Occipital lobe (tissue), 2 donors: ENCODE measurements around the gene TNS3. TPM values are rescaled to one million over a fixed set of nuclear protein-coding genes. Genes with fewer than 3 reads are reported as not detected.
A peak's percentile ranks its signal among the peaks of the same experiment; 100 is the strongest.
"Not testable (repeated sequence)": the region's sequence is repeated elsewhere in the genome, so short reads cannot be mapped to it uniquely, and the experiment has no call there.

Experiments used
- DNase-seq: peaks from one replicate; lab custom pipeline; 2025; lab: John Stamatoyannopoulos, UW
- total RNA-seq: library from RNA; depleted of rRNA; stranded (reverse); fragments of >200 nt; gene quantifications from one replicate; pipeline ENCODE4 v1.2.3, GENCODE V29; 2014

Gene TNS3
- total RNA-seq, 1 donor from 2014 or later: 7.5 TPM

DNA sequence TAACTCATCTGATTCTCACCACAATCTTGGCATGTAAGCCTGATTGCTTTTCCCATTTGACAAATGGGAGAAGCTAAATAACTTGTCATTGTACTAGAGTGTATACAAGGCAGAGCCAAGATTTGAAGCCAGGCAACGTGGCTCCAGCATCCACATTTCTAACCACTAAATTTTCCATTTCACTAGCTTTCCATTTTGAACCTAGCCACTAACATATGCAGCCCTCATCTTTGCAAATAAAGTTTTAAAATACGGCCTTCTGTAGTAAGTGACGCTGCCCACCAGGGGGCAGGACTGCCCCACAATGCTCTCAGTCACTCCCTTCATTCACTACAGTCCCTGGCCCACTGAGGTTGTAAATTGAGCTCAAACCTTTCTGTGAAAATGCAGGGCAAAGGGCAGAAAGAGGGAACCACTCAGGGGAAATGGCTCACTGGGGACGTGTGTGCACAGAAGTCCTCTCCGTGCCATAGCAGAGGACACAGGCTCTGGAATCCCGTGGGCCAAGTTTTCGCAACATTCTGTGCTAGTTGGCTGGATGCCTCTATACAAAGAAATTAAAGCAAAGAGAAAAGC is 315.7 kb downstream of the TNS3 start:
- DNase-seq: peak; percentile 25

DNA sequence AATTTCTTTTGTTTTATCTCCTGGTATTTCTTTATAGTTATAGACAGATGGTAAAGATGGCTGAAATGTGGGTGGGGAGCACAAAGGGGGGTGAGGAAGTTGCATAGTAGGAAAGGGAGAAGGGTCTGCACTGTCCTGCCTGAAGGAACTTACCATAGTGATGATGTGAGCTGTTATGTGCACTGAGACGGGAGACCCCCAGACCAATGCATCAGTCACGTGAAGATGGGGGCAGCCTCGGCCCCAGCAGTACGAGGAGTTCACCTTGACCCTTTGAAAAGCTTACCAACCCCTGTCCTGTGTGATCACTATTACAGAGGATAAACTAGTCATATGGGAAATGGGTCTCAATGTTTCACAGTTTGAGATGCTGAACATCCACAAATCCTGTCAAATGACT is 316.3 kb downstream of the TNS3 start:
- DNase-seq: no peak

DNA sequence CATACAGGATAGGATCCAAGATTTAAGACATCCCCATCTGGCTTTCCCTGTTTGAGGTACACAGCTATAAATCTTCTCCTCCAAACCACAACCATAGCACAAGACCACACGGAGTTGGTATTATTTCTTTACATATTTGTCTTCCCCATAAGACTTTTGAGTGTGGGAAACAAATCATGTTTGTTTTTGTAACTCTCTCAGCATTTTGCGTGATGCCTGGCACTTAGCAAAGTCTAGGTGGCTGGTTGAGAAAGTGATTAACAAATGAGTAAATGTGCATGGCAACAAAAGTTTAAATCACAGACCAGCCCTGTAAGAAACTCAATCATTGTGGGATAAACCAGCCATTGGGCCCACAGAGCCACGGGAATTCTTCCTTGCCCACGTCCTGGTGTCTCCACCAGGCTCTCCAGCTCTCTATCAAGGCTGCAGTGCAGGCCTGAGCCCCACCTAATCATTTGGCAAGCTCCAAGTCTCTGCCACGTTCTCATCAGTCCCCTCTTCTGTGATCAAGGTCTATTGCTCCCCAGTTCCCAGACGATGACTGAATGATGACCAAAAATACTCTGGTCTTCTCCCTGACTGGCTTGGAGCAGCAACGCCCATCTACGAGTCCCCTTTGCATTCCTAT is 317.8 kb downstream of the TNS3 start:
- no peak for DNase-seq

DNA sequence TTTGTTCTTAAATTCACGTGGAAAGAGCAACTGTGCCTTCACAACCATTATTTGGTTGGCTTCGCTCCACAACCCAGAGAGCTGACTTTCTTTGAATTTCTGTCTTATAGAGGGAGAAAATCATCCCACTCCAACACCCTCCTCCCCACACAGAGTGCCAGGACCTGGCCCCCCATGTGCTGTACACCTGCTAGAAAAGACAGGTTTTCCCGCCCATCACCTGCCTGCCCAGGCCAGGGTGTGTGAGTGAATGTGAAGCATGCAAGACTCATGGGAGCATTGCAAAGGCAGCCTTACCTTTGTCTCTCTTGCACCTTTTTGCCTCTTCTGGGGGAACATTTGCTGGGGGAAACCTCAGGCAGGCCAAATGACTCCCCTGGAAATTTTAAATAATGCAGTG is 319.0 kb downstream of the TNS3 start:
- DNase-seq: no peak

DNA sequence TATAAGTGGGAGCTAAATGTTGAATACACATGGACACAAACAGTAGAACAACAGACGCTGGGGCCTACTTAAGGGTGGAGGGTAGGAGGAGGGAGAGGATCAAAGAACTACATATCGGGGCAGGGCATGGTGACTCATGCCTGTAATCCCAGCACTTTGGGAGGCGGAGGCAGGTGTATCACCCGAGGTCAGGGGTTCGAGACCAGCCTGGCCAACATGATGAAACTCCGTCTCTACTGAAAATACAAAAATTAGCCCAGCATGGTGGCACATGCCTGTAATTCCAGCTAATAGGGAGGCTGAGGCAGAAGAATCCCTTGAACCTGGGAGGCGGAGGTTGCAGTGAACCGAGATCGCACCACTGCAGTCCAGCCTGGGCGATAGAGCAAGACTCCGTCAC is 319.8 kb downstream of the TNS3 start:
- DNase-seq: not testable (repeated sequence)

DNA sequence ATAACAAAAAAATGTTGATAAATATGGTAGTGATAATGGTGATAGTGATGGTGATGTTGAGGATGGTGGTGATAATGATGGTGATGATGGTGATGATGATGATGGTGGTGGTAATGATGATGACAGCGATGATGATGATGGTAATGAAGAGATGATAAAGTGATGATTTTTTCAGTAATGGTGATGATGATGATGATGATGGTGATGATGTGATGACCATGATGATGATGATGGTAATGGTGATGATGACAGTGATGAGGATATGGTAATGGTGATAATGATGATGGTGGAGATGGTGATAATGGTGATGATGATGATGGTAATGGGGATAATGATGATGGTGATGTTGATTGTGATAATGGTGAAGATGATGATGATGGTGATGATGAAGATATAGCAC is 321.6 kb downstream of the TNS3 start:
- DNase-seq: no peak

DNA sequence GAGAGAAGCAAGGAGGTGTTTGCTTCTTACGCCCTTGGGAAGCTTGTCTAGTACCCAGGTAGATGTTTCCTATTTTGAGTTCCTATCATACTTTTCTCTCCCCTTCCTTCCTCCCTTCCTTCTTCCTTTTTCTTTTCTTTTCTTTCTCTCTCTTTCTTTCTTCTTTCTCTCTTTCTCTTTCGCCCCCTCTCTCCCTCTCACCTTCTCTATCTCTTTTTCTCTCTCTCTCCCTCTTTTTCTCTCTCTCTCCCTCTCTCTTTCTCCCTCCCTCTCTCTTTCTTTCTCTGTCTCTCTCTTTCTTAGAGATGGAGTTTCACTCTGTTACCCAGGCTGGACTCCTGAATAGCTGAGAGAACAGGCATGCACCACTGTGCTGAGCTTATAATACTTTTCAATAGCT is 322.2 kb downstream of the TNS3 start:
- DNase-seq: no peak

DNA sequence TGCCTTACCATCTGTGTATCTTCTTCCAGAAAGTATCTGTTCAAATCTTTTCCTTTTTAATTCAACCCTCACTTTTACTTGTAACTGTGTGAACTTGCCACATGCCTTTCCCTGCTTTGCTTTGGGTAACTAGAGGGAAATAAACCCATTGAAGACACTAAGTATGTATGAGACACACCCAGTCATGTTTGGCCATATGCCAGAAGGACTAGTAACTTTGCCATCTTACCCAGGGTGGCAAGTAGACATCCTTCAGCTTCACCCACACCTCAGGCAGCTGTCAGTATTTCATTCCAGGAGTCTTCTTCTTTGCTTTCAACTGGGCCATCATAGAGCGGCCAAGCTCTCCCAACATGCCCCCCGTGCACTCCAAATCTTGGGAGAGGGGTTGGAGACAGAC is 323.1 kb downstream of the TNS3 start:
- DNase-seq: no peak

DNA sequence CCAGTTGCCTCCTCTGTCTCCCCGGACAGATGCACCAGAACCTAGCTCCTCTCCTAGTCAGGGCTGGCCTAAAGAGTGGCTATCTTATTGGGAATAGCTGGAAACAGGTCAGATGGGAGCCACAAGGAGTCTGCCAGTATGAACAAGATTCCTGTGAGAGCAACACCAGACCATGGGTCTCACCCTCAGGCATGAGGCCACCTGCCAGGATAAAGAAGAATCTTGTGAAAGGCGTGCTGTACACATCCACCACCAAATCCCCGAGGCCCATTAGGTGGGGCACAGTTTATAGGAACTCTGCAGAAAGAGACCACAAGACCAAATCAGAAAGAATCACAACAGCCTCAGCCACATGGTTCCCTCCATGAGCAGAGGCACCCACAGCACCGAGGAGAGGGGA is 325.9 kb downstream of the TNS3 start:
- no peak for DNase-seq

DNA sequence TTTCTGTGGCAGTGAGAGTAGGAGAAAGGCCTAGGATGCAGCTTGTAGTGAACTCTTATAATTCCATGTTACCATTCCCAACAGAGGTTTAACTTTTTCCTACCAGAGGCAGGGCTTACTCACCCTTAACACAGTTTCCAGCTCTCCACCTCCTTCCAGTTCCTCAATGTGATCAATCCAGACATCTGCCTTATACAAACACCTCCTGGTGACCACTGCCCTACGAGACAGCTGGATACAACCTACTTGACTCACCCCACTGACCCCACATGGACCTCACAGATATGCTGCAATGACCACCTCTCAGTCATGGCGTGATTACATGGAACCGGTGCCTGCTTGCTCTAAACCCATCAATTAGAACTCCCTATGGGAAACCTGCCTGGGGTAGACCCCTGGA is 326.5 kb downstream of the TNS3 start:
- no peak for DNase-seq

DNA sequence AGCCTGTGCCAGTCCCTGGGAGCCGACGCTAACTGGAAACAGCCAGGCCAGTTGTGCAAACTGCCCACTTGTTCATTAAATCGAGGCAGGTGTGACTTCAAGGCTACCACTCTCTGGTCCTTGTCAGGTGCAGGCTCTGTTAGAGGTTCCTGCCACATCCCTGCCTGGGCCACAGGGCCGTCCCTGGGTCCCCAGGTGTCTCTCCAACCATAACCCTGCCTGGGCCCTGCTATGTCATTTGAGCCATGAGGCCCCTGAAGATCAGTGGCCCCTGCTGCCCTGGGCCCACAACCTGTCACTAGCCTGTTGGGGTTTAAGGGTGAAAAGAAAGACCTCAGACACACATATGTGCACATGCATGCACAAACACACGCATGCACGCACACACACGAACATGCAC is 326.9 kb downstream of the TNS3 start:
- DNase-seq: no peak

DNA sequence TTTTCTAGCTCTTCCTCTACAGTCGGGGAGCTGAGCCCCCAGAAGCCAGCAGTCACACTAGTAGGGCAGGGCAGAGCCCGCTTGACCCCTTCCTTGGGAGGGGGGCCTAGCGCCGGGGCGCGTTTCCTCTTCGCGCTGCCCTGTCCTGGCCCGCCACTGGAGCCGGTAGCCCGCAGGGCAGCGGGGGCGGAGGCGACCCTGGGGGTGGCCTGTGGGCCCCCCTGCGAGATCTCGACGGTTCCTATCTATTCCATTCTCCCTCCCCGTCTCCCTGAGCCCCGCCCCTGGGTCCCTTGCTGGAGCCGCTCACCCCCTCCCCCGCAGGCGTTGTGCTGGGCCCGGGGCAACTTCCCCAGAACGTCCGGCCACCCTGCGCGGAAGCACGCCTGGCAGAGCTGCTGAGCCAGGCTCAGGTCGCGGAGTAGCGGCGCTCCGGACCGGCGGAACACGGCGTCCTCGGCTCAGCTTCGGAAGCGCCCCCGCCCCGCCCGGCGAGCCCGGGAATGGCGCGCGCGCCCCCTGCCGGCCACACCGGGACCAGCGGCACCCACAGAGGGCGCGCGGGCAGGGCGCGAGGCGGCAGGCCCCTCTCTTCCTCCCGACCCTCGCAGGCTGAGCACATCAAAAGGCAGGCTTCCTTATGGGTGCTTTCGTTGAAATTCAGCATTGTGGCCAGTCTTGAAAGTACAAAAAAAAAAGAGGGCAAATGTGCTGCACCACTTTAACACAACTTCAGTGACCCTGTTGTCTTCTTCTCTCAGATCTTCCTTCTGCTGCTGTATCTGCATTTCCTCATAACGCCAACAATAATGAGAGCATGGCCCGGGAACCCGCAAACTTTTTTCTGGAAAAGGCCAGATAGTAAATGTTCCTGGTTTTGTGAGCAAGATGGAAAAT is 327.6 kb downstream of the TNS3 start:
- peak; percentile 38 for DNase-seq

DNA sequence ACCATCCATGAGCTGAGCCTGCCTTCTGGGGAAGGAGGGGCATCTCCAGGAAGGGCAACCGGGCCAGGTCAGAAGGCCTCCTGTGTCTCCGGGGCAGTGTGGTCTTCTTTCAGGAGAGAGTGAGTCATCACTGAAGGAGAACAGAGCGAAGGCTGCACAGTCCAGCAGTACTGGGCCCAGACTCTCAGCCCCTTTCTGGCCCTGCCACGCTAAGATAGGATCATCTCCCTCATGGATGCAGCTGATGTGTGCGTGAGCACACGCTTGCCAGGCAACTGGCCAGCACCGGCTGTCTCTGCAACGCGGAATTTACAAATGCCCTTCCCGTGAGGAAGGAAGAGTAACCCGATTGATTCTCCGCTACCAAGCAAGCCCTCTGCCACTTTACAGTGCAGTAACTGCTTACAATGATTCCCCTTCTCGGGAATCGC is 328.2 kb downstream of the TNS3 start:
- DNase-seq: peak; percentile 5

DNA sequence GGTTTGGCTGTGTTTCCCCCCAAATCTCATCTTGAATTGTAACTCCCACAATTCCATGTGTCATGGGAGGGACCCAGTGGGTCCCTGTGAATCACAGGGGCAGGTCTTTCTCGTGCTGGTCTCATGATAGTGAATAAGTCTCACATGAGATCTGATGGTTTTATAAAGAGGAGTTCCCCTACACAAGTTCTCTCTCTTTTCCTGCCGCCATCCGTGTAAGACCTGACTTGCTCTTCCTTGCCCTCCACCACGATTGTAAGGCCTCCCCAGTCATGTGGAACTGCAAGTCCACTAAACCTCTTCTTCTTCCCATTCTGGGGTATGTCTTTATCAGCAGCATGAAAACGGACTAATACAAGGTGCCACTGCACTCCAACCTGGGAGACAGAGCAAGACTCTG is 329.2 kb downstream of the TNS3 start:
- DNase-seq: no peak

DNA sequence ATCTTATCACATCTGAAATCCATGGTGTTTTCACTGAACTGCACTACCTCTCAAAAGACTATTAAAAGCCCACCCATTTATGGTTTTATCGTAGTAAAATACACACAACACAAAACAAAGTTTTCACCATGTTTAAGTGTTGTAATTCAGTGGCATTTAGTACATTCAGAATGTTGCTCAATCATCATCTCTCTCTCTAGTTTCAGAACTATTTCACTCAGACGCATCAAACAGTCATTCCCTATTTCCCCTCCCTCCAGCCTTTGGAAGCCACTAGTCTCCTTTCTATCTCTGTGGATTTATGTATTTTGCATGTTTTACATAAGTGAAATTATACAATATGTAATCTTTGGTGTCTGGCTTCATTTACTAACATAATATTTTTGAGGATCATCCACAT is 332.6 kb downstream of the TNS3 start:
- DNase-seq: no peak

DNA sequence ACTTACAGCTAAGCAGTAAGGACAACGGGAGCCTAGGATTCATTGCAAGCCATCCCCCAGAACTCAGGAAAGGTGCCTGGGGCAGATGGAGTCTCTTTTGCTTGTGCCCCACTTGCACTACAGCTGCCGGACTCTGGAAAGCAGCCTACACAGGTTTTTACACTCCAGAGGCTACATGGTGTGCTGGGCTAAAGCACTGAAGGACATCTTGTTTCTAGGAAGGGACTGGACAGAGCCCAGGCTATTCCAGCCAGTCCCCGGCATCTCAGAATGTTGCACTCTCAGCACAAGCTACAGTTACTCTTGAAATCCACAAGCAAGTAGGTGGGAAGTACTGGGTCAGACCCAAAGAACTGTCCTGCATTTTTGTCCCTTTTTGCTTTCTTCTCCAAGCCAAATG is 333.1 kb downstream of the TNS3 start:
- DNase-seq: no peak

DNA sequence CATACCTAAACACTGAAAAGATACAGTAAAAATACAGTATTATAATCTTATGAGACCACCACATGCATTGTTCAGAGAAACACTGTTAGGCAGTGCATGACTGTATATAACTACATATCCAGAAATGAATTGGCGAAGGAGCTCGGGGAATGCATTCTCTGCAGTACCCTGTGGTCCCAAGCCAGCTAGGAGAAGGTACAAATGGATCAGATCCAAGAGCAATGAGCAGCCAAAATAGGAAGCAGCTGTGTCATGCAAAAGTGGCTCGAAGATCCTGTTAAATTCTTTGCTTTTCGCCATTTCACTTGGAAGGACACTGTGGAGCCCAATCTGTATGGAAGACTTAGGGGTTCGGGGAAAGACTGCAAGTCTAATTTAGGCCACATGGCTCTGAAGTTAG is 334.8 kb downstream of the TNS3 start:
- DNase-seq: no peak

DNA sequence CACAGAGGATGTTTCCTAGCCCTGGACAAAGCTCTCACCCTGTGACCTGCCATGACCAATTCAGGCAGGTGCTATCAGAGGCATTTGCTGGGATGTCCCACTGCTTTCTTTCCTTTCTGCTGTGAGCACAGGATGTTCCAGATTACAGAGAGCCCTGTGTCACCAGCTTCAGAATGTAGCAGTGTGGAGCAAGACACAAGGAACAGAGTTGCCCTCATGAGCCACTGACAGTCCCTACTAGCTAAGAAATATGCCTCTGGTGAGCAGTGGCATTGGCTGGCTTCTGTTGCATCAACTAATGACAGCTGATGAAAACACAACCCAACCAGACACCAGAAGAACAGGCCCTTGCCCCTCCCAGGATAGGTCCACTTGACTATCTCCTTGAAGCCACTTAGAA is 337.2 kb downstream of the TNS3 start:
- no peak for DNase-seq

DNA sequence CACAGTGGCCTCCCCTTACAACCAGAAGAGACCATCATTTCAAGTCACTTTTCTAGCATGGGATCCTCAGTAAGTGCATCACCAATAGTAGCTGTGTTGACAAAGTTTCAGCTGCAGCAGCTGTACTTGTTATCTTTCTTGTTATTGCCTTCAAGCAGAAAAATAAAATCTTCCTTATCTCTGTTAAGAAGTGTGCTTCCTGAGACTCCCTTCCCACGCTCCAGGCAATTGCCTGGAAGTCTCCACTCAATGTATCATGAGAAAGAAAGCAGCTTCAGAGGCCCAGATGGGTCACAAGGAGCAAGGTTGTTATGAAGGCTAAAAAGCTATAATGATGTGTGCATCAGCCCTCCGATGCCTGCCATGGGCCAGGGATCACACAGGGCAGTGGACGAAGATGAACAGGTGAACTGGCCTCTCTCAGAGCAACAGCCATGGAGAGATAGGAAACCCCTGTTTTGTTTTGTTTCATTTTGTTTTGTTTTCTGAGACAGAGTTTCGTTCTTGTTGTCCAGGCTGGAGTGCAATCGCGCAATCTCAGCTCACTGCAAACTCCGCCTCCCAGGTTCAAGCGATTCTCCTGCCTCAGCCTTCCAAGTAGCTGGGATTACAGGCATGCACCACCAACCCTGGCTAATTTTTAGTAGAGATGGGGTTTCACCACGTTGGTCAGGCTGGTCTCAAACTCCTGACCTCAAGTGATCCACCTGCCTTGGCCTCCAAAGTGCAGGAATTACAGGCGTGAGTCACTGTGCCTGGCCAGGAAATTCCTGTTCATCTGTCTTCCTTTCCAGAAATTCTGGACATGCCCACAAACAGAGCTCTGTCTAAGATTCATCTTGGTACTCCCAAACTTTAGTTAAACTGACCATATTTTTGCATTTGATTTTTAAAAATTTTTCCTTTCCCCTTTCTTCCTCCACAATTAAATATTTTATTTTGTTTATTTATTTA is 340.5 kb downstream of the TNS3 start:
- no peak for DNase-seq

DNA sequence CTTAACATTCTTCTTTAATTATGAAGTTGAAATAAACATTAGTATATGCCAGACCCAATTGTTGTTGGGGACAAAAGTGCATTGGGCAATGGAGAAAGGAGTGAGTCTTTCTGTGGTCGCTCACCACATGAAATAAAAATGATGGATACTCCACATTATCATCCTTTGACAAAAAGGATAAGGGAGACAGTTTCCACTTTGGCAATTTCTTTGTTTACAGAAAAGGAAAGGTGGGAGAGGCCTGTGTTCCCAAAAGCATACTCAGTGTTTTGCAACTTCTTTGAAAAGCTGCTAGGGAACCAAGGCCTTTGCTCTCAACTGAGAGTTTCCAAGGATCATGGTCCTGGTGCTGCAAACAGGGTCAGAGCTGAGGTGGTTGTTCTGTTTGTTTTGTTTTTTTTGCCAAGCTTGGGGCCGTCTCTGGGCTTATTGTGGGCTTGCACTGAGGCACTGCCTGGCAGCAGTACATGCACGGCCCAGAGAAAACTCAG is 341.9 kb downstream of the TNS3 start:
- DNase-seq: no peak

DNA sequence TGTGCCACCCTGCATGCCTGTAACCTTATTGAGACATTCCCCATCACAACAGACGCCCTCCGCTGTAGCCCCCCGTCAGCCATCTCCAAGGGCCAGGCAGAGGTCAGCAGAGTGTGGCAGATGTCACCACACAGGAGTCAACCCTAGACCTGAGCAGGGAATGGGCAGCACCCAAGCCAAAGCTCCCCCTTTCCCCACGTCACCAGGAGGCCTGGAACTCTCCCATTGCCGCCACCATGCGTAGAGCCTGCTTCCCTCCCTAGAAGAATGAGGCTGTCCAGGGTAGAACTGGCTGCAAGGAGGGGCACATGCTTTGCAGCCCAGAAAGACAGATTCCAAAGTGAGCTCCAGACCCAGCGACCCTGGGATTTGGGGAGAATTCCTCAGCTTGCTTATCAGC is 342.9 kb downstream of the TNS3 start:
- no peak for DNase-seq
